ENCODE results near the gene PTTG1IP. TPM values are rescaled to one million over a fixed set of nuclear protein-coding genes. Genes with fewer than 3 reads are reported as not detected.

PTTG1IP gene
- total RNA-seq, 2 experiments from 2014 or later = 42.3 to 45.3 TPM

DNA sequence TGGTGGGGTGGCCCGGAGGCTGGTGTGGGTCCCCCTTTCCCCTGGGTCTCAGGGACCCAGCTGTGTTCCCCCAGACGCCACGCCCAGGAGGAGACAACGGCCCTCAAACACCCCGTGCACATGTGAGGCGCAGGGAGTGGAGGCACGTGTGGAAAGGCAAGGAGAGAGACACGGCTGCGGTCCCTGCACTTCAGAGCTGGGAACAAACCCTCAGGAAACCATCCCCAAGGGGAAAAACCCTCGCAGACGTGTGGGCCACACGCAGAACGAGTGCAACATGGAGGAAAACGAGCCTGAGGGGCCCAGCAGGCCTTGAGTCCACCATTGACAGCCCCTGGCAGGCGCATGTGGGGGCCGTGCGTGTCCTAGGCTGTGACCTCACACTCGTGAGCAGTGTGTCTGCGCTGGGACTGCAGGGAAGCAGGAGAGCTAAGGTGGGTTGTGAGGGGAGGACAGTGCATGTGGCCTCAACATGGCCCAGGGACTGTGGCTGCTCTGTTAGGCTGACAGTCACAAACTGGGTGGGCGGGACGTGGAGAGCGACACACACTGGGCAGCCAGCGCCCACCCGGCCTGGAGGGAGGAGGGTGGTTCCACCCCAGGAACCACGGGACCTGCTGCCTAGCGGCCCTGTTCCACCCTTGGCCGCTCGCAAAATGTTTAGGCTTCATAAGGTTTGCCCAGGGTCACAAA, 27.2 kb upstream of the PTTG1IP start:
- ChIA-PET CTCF (interaction anchor here (0.5 to 1.4 kb wide), 2 partner anchors 13 to 34 kb away, joined by 3 to 4 read pairs; no protein-coding TSS in a partner anchor), POLR2A (no interaction called here)

DNA sequence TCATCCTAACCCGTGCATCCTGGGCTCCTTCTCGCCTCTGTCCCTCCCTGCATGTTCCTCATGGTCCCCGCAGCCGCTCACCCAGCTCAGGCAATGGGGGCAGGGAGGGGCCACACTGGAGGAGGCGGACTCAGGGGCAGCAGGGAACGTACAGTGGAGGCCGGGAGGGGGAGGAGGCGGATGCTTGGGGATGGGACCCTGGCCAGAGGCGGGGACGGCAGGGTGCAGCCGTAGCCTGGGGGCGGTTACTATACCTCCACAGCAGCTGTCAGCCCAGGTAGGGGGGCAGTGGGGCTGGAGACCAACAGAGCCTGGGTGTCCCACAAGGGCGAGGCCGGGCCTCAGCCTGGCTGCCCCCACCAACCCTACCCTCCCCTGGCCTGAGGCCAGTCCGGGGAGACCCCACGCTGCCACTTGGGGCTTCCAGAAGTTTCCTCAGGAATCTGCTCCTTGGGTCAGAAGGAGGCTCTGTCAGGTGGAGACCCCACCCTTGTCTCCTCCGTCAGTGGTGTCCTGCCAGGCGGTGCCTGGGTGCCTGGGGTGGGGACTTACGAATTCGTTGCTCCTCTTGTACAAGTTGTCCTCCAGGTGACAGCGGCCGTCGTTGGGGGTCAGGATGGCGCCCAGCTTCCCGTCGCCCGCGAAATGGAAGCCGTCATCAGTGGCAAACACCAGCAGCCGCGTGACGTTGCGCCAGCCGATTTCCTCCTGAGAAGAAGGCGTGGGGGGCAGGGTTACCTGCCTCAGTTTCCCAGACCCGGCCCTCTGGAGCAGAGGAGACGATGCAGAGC, 26.5 kb upstream of the PTTG1IP start:
- POLR2A ChIA-PET = no interaction called here
- CTCF ChIA-PET = no interaction called here

GRCh38 chr21:44898851-44899767, 25.6 kb upstream of the PTTG1IP start:
- POLR2A ChIA-PET = interaction anchor here (0.7 kb wide), 1 partner anchor 114 kb away, joined by 3 read pairs; no protein-coding TSS in a partner anchor

GRCh38 chr21:44898011-44898488, 24.6 kb upstream of the PTTG1IP start:
- ChIA-PET CTCF (interaction anchor here (1.0 to 2.0 kb wide), 2 partner anchors 15 to 35 kb away, joined by 4 to 10 read pairs; no protein-coding TSS in a partner anchor), POLR2A (interaction anchor here (0.6 to 0.7 kb wide), 2 partner anchors 113 to 667 kb away, joined by 3 read pairs; no protein-coding TSS in a partner anchor)

More at GRCh38 chr21:44898851-44899767, 25.6 kb upstream of the PTTG1IP start:
- CTCF ChIA-PET = interaction anchor here (2.0 kb wide), 1 partner anchor 33 kb away, joined by 10 read pairs; no protein-coding TSS in a partner anchor

- ChIA-PET CTCF (interaction anchor here (0.7 to 2.0 kb wide), 3 partner anchors 16 to 53 kb away, joined by 3 to 10 read pairs (median 4); no protein-coding TSS in a partner anchor), POLR2A (interaction anchor here (0.6 to 0.7 kb wide), 2 partner anchors 8 to 668 kb away, joined by 3 read pairs; no protein-coding TSS in a partner anchor)
These were observed 24.0 kb upstream of the PTTG1IP start for GRCh38 chr21:44897326-44898010.

GRCh38 chr21:44896561-44897286, 23.2 kb upstream of the PTTG1IP start:
- CTCF ChIA-PET = interaction anchor here (0.7 to 4.9 kb wide), 3 partner anchors 35 to 53 kb away, joined by 3 to 27 read pairs (median 10); no protein-coding TSS in a partner anchor
- POLR2A ChIA-PET = interaction anchor here (0.6 to 1.9 kb wide), 3 partner anchors 7 to 36 kb away, joined by 3 to 4 read pairs (median 3); no protein-coding TSS in a partner anchor

DNA sequence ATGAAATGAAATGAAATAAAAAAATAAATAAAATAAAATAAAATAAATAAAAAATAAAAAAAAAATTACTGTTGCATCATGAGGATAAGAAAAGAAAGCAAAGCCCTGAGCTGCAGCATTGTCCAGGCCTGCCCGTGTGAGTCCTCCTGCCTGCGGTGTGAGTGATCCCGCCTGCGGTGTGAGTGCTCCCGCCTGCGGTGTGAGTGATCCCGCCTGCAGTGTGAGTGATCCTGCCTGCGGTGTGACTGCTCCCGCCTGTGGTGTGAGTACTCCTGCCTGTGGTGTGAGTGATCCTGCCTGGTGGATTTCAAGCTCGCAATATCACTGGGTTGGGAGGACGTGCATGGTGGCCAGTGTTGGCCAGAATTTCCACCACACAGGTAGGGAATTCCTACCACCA, 22.4 kb upstream of the PTTG1IP start:
- POLR2A ChIA-PET = interaction anchor here (0.7 to 1.9 kb wide), 2 partner anchors 12 to 36 kb away, joined by 3 to 4 read pairs; no protein-coding TSS in a partner anchor
- CTCF ChIA-PET = interaction anchor here (4.9 kb wide), 1 partner anchor 36 kb away, joined by 27 read pairs; no protein-coding TSS in a partner anchor

- ChIA-PET POLR2A (interaction anchor here (0.7 to 1.9 kb wide), 4 partner anchors 11 to 37 kb away, joined by 3 to 5 read pairs (median 4); no protein-coding TSS in a partner anchor), CTCF (interaction anchor here (0.8 to 4.9 kb wide), 6 partner anchors 12 to 45 kb away, joined by 3 to 27 read pairs (median 8); partner anchors contain the start of gene SLX9)
These were observed 21.3 kb upstream of the PTTG1IP start for GRCh38 chr21:44894687-44895302.

DNA sequence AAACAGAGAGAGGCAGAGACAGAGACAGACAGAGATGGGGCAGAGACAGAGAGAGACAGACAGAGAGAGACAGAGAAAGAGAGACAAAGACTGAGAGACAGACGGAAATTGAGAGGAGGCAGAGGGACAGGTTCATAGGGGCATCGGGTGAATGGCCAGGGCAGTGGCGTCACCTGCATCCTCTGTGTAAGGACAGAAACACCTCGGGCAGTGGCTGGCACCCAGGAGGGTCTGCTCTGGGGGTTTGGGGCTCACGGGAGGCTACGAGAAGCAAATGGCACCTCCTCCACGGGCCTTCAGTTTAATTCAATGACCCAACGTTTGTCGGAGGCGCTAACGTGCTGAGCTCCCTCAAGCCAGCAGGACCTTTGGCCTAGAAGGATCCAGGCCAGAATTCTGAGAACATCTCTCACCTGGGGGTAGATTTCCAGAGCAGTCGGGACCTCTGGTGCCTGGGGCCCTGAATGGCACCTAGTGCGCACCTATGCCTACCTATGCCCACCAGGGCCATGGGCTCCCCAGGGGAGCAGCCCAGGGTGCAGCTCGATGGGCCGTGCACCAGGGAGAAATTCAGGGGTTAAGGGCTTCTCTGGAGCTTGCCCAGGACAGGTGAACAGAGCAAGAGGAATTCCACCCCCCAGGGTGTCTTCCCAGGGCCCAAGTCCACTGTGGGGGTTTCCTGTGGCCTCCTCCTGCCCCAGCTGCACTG, 20.6 kb upstream of the PTTG1IP start:
- POLR2A ChIA-PET = interaction anchor here (0.9 to 1.6 kb wide), 2 partner anchors 19 to 38 kb away, joined by 3 to 5 read pairs; no protein-coding TSS in a partner anchor
- CTCF ChIA-PET = interaction anchor here (0.7 to 4.9 kb wide), 8 partner anchors 11 to 48 kb away, joined by 3 to 27 read pairs (median 6); partner anchors contain the start of gene SLX9

- ChIA-PET POLR2A (interaction anchor here (1.6 kb wide), 1 partner anchor 20 kb away, joined by 5 read pairs; no protein-coding TSS in a partner anchor), CTCF (interaction anchor here (0.7 to 4.9 kb wide), 7 partner anchors 10 to 49 kb away, joined by 3 to 27 read pairs (median 8); partner anchors contain the start of gene SLX9)
These were observed 19.7 kb upstream of the PTTG1IP start for GRCh38 chr21:44893278-44893556.

- POLR2A ChIA-PET = interaction anchor here (0.5 to 0.7 kb wide), 5 partner anchors 9 to 868 kb away, joined by 4 to 9 read pairs (median 4); no protein-coding TSS in a partner anchor
- CTCF ChIA-PET = interaction anchor here (0.6 to 4.9 kb wide), 15 partner anchors 10 to 1129 kb away, joined by 3 to 27 read pairs (median 4); partner anchors contain the start of gene SLX9
These were observed 19.2 kb upstream of the PTTG1IP start for GRCh38 chr21:44892536-44893277.

DNA sequence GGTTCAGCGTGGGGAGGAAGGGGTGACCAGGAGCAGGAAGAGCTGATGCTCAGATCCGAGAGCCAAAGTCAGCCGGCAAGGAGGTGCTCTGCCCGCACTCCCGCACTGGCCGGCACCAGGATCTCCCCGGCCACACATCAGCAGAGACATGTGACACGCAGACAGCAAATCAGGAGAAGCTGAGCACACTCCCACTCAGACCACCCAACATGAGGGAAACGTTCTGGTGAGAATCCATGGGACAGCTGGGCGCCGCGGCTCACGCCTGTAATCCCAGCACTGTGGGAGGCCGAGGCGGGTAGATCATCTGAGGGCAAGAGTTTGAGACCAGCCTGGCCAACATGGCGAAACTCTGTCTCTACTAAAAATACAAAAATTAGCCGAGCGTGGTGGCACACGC, 18.6 kb upstream of the PTTG1IP start:
- ChIA-PET CTCF (interaction anchor here (0.6 to 4.9 kb wide), 13 partner anchors 9 to 1128 kb away, joined by 3 to 27 read pairs (median 4); no protein-coding TSS in a partner anchor), POLR2A (interaction anchor here (0.5 to 0.6 kb wide), 2 partner anchors 9 to 12 kb away, joined by 4 to 8 read pairs; no protein-coding TSS in a partner anchor)

- CTCF ChIA-PET = interaction anchor here (0.7 to 4.9 kb wide), 4 partner anchors 9 to 41 kb away, joined by 5 to 27 read pairs (median 15); no protein-coding TSS in a partner anchor
- POLR2A ChIA-PET = interaction anchor here (0.6 kb wide), 1 partner anchor 11 kb away, joined by 4 read pairs; no protein-coding TSS in a partner anchor
These were observed 18.1 kb upstream of the PTTG1IP start for GRCh38 chr21:44891631-44892031.

DNA sequence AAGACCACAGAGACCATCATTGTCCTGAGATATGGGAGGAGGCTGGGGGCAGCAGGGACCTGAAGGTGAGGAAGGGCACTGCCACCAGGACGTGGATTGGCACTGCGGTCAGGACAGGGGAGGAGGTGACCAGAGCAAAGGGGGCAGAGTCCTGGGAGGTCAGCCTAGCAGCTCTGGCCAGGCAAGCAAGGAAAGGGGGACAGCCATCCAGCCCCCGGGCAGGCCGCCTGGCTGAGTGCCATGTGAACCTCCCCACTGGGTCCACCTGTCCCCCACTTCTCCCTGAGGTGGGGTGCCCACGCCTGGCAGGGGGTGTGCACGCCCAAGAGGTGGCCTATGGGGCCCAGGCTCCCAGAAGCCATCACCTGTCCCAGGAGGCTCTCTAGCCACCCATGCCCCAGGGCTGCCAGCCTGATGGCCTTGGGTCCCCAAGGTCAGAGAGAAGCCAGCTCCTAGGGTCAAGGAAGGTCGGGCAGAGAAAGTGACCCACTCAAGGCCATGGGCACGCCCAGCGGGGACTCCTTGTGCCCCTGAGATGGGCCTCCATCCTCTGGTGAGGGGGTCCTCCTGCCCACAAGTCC, 17.6 kb upstream of the PTTG1IP start:
- ChIA-PET POLR2A (no interaction called here), CTCF (no interaction called here)
